ENCODE data around the gene CDCP2. TPM values are rescaled to one million over a fixed set of nuclear protein-coding genes. Genes with fewer than 3 reads are reported as not detected.

The CDCP2 gene
- total RNA-seq, 1 donor from 2014 or later, result not detected

DNA sequence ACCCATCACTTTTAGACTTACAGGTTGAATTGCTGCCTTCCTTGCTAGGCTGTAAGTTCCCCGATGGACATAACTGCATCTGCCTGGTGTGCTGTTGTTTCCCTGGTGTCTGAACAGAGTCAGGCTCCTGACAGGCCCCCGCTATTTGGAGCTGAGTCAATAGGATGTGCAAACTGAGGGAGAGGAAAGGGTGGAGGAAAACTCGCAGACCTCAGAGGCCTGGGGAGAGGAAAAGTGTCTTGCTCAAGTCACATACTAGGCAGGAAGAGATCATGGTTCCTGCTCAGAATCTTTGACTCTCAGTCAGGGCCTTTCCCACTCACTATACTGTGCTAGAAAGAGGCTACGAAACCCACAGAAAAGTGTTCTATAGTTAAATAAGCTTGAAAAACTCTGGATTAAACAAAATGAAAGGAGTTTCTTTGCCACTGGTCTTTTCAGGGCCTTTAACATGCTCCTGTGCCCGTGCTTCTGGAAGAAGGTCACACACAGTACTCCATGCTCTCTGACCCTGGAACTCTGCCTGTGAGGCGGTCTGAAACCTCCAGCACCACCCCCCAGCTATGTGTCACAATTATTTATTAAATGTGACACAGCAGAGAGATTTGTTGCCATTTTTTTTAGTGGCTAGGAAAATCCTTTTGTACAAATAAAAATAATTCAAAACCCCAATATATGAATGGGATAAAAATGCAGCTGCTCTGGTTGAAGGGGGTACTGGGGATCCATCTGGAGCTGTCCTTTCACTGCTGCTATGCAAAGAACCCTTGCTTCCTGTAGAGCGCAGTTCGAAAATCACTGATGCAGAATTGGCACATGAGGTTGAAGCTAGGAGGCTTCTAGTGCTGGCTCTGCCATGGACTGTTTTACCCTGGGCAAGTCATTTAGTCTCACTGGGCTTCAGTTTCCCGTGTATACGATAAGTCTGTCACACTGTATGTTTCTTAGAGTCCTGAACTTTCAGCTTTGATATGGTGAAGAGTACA lies 20.1 kb upstream of the CDCP2 start:
- H3K9me3 ChIP-seq, result no peaks in the 10 kb centered on the region
- TF ChIP-seq, protein P1, sequence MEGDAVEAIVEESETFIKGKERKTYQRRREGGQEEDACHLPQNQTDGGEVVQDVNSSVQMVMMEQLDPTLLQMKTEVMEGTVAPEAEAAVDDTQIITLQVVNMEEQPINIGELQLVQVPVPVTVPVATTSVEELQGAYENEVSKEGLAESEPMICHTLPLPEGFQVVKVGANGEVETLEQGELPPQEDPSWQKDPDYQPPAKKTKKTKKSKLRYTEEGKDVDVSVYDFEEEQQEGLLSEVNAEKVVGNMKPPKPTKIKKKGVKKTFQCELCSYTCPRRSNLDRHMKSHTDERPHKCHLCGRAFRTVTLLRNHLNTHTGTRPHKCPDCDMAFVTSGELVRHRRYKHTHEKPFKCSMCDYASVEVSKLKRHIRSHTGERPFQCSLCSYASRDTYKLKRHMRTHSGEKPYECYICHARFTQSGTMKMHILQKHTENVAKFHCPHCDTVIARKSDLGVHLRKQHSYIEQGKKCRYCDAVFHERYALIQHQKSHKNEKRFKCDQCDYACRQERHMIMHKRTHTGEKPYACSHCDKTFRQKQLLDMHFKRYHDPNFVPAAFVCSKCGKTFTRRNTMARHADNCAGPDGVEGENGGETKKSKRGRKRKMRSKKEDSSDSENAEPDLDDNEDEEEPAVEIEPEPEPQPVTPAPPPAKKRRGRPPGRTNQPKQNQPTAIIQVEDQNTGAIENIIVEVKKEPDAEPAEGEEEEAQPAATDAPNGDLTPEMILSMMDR (IDR thresholded peaks at IDR 0.05), result no peak
- no peaks in the 10 kb centered on the region for H3K4me1 ChIP-seq
- H3K27ac ChIP-seq, result no peak overlapping the region
- no peak for DNase-seq (ENCODE audit: low spot score in 2 of 2)
- H3K4me3 ChIP-seq, result no peak overlapping the region
- H3K36me3 ChIP-seq, result peaks cover 0 to 9% of the 10 kb centered on the region in 2 donors
- intact Hi-C loops (cut with DNase I), result no loop called here
- H3K27me3 ChIP-seq, result no peaks in the 10 kb centered on the region

DNA sequence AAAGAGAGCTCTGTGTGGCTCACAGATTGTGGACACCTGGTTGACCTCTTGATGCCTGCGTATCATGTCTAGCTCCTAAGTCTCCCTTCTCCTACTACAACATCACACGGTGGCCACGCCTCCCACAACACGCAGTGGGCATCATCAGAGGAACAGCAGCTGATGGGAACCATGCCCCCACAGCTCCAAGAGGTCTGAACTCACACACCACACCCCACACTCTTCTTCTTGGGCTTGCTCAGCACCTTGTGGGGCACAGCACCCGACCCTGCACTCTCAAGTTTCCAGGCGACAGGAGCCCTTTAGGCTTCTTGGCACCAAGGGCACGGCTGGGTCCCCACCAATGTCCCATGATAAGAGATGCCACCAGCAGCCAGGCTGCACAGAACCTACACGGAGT lies 18.8 kb upstream of the CDCP2 start:
- Histone ChIP-seq H3K27ac (no peak overlapping the region), H3K27me3 (no peaks in the 10 kb centered on the region), H3K9me3 (no peaks in the 10 kb centered on the region), H3K36me3 (peaks cover 0 to 9% of the 10 kb centered on the region in 2 donors), H3K4me1 (no peaks in the 10 kb centered on the region), H3K4me3 (no peak overlapping the region)
- intact Hi-C loops (cut with DNase I), result no loop called here
- TF ChIP-seq, protein P1 (IDR thresholded peaks at IDR 0.05), result no peak
- no peak for DNase-seq (ENCODE audit: low spot score in 2 of 2)

DNA sequence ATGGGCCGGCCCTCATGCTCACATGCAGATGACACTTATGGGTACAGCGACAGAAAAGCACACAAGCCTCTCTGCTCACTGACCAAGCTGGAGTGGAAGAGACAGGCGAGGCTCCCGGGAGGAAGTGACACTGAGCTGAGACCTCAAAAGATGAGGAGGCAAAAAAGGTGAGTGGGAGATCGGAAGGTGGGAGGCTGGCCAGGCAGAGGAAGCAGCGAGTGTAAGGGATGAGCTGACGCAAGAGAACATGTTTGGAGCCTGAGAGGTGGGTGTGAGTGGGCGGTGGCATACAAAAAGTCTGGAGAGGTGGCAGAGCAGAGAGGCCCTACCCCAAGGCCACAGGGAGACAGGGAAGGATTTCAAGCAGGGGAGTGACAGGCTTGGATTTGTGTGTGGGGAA lies 18.2 kb upstream of the CDCP2 start:
- intact Hi-C loops (cut with DNase I), result no loop called here
- H3K27ac ChIP-seq, result no peak overlapping the region
- H3K4me1 ChIP-seq, result no peaks in the 10 kb centered on the region
- H3K27me3 ChIP-seq, result no peaks in the 10 kb centered on the region
- DNase-seq (ENCODE audit: low spot score in 2 of 2), result no peak
- no peak overlapping the region for H3K4me3 ChIP-seq
- TF ChIP-seq, protein P1 (IDR thresholded peaks at IDR 0.05), result no peak
- H3K9me3 ChIP-seq, result no peaks in the 10 kb centered on the region
- peaks cover 0 to 9% of the 10 kb centered on the region in 2 donors for H3K36me3 ChIP-seq

DNA sequence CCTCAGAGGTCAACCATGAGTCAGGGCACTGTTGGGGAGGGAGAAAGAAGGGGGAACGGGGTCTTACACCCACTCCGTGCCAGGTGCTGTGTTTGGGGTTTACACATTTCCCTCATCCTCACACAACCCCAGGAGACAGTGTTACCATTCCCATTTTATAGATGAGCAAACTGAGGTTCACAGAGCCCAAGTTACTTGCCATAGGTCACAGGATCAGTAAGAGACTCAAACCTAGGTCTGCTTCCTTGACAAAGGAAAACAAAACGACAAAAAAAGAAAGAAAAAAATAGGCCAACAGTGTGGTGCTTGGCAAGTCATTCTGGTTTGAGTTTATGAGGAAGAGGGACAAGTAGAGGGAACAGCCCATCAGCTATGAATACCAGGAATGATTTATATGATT lies 16.3 kb upstream of the CDCP2 start:
- peaks cover 0 to 4% of the 10 kb centered on the region in 2 donors for H3K36me3 ChIP-seq
- H3K4me3 ChIP-seq, result no peak overlapping the region
- H3K9me3 ChIP-seq, result no peaks in the 10 kb centered on the region
- intact Hi-C loops (cut with DNase I), result no loop called here
- H3K27ac ChIP-seq, result no peak overlapping the region
- no peaks in the 10 kb centered on the region for H3K4me1 ChIP-seq
- no peak for DNase-seq (ENCODE audit: low spot score in 2 of 2)
- TF ChIP-seq, protein P1 (IDR thresholded peaks at IDR 0.05), result no peak
- H3K27me3 ChIP-seq, result no peaks in the 10 kb centered on the region

DNA sequence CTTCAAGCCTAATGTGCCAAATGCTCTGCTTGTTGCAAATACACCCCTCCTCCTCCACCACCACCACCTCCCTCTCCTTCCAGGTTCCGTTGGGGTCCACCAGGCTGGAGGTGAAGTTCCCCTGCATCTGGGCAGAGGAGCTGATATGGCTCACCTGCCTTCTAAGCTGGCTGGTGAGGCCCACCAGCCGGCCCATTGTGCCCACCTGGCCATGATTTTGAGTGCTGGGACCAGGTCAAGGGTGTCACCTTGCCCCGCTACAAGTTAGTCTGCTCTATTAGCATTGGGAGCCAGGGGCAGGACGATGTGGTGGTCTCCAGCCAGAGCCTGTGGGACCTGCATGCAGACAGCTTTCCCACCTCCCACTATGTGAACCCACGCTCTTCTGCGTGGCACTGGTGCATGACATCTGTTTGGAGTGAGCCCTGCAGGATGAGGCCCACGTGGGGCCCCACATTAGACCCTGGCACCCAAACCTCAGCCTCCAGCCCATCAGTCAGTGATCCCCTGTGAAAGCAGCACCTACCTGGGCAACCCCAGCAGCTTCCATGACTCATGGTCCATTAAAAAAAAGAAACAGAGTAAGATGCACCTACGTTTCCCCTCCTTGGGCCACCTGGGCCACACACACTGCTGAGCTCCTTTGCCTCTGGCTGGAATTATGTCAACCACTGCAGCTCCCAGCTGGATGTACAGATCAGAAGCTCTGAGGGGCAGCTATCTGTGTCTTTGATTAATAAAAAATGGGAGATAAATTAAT lies 15.6 kb upstream of the CDCP2 start:
- TF ChIP-seq, protein P1 (IDR thresholded peaks at IDR 0.05), result no peak
- H3K27ac ChIP-seq, result no peak overlapping the region
- DNase-seq (ENCODE audit: low spot score in 2 of 2), result no peak

More for the DNA sequence above, 15.6 kb upstream of the CDCP2 start:
- Histone ChIP-seq H3K4me1 (no peaks in the 10 kb centered on the region), H3K27me3 (no peaks in the 10 kb centered on the region), H3K4me3 (no peak overlapping the region), H3K36me3 (no peaks in the 10 kb centered on the region), H3K9me3 (no peaks in the 10 kb centered on the region)
- intact Hi-C loops (cut with DNase I), result no loop called here

Measured in ascending aorta (tissue), 2 donors.